PC-9 (cell line): Measurements from ENCODE around the gene BPI. TPM values are rescaled to one million over a fixed set of nuclear protein-coding genes. Genes with fewer than 3 reads are reported as not detected.

Source experiments
- BruUV-seq: library from RNA; stranded (reverse); fragments of 400-500 nt; replicated peaks from 2 replicates; lab custom pipeline; 2021; lab: Mats Ljungman, UMichigan
- CTCF ChIA-PET: fragments of 300-600 bp; sonication (Branson Sonifier 250); formaldehyde crosslinking; loops from one replicate; lab custom pipeline; 2022; ENCODE audit warnings: antibody characterized with exemption; lab: Charles Lee
- POLR2A ChIA-PET: fragments of 300-600 bp; sonication (Branson Sonifier 250); formaldehyde crosslinking; loops from one replicate; lab custom pipeline; 2022; ENCODE audit warnings: antibody characterized with exemption; ENCODE audit not compliant: unreplicated experiment; lab: Charles Lee
- DNase-seq, 2 experiments: peaks; one replicate each; pipeline versions ENCODE4 v3.0.0 to v3.0.0-alpha.2; 2015 to 2022; ENCODE audit warnings: mixed read lengths in 1 of 2
- H2AFZ ChIP-seq: fragments of 200-600 bp; sonication (generic); 2 replicates; pipeline ENCODE4 v1.8.1; 2017; ENCODE audit warnings: antibody characterized with exemption
- H3F3A ChIP-seq: fragments of 200-600 bp; sonication (generic); 2 replicates; pipeline ENCODE4 v1.8.1; 2017; ENCODE audit warnings: antibody characterized with exemption, mild to moderate bottlenecking, low read depth; ENCODE audit not compliant: insufficient read depth
- H3K27ac ChIP-seq: fragments of 200-600 bp; sonication (generic); 2 replicates; pipeline ENCODE4 v1.6.1; 2016; ENCODE audit warnings: mixed run types
- H3K27me3 ChIP-seq: fragments of 200-600 bp; sonication (generic); 2 replicates; pipeline ENCODE4 v1.6.1; 2016; ENCODE audit warnings: low read depth, mixed run types; ENCODE audit not compliant: insufficient read depth
- H3K36me3 ChIP-seq: fragments of 200-600 bp; sonication (generic); 2 replicates; pipeline ENCODE4 v1.6.1; 2016; ENCODE audit warnings: low read depth, mixed run types
- H3K4me1 ChIP-seq: fragments of 200-600 bp; sonication (generic); replicated peaks from 2 replicates; pipeline ENCODE4 v1.6.1; 2016; ENCODE audit warnings: mixed run types; ENCODE audit not compliant: insufficient read depth
- H3K4me2 ChIP-seq: fragments of 200-600 bp; sonication (generic); 2 replicates; pipeline ENCODE4 v1.6.1; 2017; ENCODE audit warnings: mixed run types
- H3K4me3 ChIP-seq: fragments of 200-600 bp; sonication (generic); 2 replicates; pipeline ENCODE4 v1.6.1; 2016; ENCODE audit warnings: mixed run types
- H3K79me2 ChIP-seq: fragments of 200-600 bp; sonication (generic); 2 replicates; pipeline ENCODE4 v1.6.1; 2017; ENCODE audit warnings: low read depth, mixed run types
- H3K9me2 ChIP-seq: fragments of 200-600 bp; sonication (generic); 2 replicates; pipeline ENCODE4 v1.8.1; 2017; ENCODE audit warnings: mild to moderate bottlenecking; ENCODE audit not compliant: insufficient read depth
- H3K9me3 ChIP-seq: fragments of 200-600 bp; sonication (generic); 2 replicates; pipeline ENCODE4 v1.8.1; 2016; ENCODE audit warnings: low read depth; ENCODE audit not compliant: insufficient read depth
- H4K20me1 ChIP-seq: fragments of 200-600 bp; sonication (generic); 2 replicates; pipeline ENCODE4 v1.8.1; 2017; ENCODE audit not compliant: insufficient read depth
- EZH2 ChIP-seq: fragments of 200-600 bp; sonication (generic); IDR thresholded peaks from 2 replicates; pipeline ENCODE4 v1.8.0; 2017; ENCODE audit warnings: antibody characterized with exemption, low read depth
- intact Hi-C: fragments of 100-400 bp; cut with micrococcal nuclease; formaldehyde crosslinking; loops from one replicate; pipeline ENCODE4 v1.10.0; 2022; ENCODE audit not compliant: unreplicated experiment
- total RNA-seq: library from RNA; stranded (reverse); gene quantifications from 2 replicates; pipeline ENCODE4 v1.2.3, GENCODE V29; 2021
- TF ChIP-seq, protein P1 (sequence below): fragments of 200-600 bp; sonication (generic); conservative IDR thresholded peaks from 2 replicates; pipeline ENCODE4 v1.6.1; 2017; ENCODE audit warnings: mixed run types, antibody characterized with exemption, mild to moderate bottlenecking, moderate library complexity

The BPI gene
- total RNA-seq, 1 experiment from 2014 or later: not detected

DNA sequence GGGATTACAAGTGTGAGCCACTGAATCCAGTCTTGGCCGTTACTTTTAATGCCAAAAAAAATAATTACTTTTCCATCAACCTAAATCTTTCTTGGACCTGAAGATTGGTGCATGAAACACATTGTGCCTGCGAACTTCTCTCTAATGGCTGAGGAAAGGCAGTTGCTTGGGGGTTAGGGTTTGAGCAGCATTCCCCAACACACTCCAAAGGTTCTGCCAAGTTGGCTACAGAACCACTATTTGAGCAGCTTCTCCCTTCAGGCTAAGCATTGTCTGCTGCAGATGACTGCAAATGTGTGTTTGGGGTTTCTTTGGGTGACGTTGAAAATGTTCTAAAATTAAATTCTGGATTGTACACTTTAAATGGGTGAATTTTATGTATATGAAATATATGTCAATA lies 36.0 kb downstream of the BPI start:
- no TSS peak for BruUV-seq
- Histone ChIP-seq H3K79me2 (no peaks in the 10 kb centered on the region), H4K20me1 (no peaks in the 10 kb centered on the region), H3K4me1 (no peaks in the 10 kb centered on the region), H3K9me2 (no peaks in the 10 kb centered on the region), H3F3A (no peaks in the 10 kb centered on the region), H3K27me3 (peaks cover 30% of the 10 kb centered on the region; the same call in 1 of the 2 replicates), H2AFZ (no peak overlapping the region), H3K9me3 (peaks cover 10% of the 10 kb centered on the region; the same call in 1 of the 2 replicates), H3K4me2 (no peak overlapping the region), H3K27ac (no peak overlapping the region), H3K36me3 (no peaks in the 10 kb centered on the region), H3K4me3 (no peak overlapping the region)
- POLR2A ChIA-PET: no interaction called here
- no peak for DNase-seq
- TF ChIP-seq, protein P1, sequence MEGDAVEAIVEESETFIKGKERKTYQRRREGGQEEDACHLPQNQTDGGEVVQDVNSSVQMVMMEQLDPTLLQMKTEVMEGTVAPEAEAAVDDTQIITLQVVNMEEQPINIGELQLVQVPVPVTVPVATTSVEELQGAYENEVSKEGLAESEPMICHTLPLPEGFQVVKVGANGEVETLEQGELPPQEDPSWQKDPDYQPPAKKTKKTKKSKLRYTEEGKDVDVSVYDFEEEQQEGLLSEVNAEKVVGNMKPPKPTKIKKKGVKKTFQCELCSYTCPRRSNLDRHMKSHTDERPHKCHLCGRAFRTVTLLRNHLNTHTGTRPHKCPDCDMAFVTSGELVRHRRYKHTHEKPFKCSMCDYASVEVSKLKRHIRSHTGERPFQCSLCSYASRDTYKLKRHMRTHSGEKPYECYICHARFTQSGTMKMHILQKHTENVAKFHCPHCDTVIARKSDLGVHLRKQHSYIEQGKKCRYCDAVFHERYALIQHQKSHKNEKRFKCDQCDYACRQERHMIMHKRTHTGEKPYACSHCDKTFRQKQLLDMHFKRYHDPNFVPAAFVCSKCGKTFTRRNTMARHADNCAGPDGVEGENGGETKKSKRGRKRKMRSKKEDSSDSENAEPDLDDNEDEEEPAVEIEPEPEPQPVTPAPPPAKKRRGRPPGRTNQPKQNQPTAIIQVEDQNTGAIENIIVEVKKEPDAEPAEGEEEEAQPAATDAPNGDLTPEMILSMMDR: no peak
- TF ChIP-seq EZH2: no peak
- CTCF ChIA-PET: no interaction called here
- intact Hi-C loops: loop anchor here (5.0 to 10.0 kb wide), 3 partner anchors 307 to 707 kb away; no protein-coding TSS in a partner anchor

DNA sequence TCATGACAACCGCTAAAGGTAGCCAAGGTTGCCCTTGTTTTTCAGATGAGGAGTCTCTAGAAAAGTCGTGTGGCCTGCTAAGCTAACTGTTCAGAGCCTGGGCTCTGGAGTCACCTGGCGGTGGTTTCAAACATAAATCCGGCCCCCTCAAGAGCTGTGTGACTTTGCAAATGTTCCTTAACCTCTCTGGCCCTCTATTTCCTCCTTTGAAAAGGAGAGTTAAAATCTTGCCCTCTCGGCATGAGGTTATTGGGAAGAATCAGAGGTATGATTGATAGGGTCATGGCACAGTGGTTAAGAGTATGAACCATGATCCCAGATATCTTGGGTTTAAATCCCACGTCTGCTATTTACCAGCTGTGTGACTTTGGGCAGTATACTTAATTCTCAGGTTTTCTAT lies 36.7 kb downstream of the BPI start:
- intact Hi-C loops: no loop called here
- ChIA-PET POLR2A (no interaction called here), CTCF (interaction anchor here (0.5 kb wide), 1 partner anchor 348 kb away, joined by 8 read pairs; no protein-coding TSS in a partner anchor)
- Histone ChIP-seq H2AFZ (no peak overlapping the region), H3K9me3 (peaks cover 10% of the 10 kb centered on the region; the same call in 1 of the 2 replicates), H3K27ac (no peak overlapping the region), H3K79me2 (no peaks in the 10 kb centered on the region), H3K9me2 (no peaks in the 10 kb centered on the region), H3K4me1 (no peaks in the 10 kb centered on the region), H3K27me3 (peaks cover 23% of the 10 kb centered on the region), H3F3A (no peaks in the 10 kb centered on the region), H3K4me3 (no peak overlapping the region), H3K4me2 (no peak overlapping the region), H4K20me1 (no peaks in the 10 kb centered on the region), H3K36me3 (no peaks in the 10 kb centered on the region)
- peak in 1 of 2 experiments; percentile 9 for DNase-seq
- TF ChIP-seq EZH2: no peak
- TF ChIP-seq, protein P1: no peak
- BruUV-seq: no TSS peak

DNA sequence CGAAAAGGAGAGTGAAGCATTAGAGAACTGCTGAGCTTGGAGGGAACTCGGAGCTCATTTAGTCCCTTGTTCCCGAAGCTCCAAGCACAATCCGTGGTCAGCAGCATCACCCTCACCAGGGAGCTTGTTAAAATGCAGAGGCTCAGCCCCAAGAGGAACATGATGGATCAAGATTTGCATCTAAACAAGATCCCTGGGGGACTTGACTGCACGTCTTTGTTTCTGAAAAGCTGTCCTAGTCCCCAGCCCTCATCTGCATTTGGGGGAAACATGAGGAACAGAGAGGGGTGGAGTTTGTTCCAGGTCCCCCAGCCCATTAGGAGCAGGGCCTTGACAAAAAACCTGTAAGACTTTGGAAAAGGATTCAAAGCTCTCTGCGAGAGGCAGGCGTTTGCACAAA lies 38.3 kb downstream of the BPI start:
- Histone ChIP-seq H2AFZ (no peak overlapping the region), H3F3A (no peaks in the 10 kb centered on the region), H3K4me2 (no peak overlapping the region), H3K36me3 (no peaks in the 10 kb centered on the region), H3K27me3 (peaks cover 24% of the 10 kb centered on the region), H3K79me2 (no peaks in the 10 kb centered on the region), H3K9me2 (no peaks in the 10 kb centered on the region), H3K27ac (no peak overlapping the region), H3K4me1 (no peaks in the 10 kb centered on the region), H3K4me3 (no peak overlapping the region), H4K20me1 (no peaks in the 10 kb centered on the region), H3K9me3 (peaks cover 10% of the 10 kb centered on the region; the same call in 1 of the 2 replicates)
- POLR2A ChIA-PET: no interaction called here
- CTCF ChIA-PET: no interaction called here
- intact Hi-C loops: no loop called here
- no peak for TF ChIP-seq EZH2
- TF ChIP-seq, protein P1: no peak
- DNase-seq: no peak
- BruUV-seq: no TSS peak
